ENCODE results near the gene ASXL1. TPM values are rescaled to one million over a fixed set of nuclear protein-coding genes. Genes with fewer than 3 reads are reported as not detected.

ASXL1 gene
- polyA plus RNA-seq, 4 donors: 16.8 to 66.8 (median 20.6) TPM

GRCh38 chr20:32360333-32360634, 2.2 kb downstream of the ASXL1 start:
- H3K36me3 ChIP-seq (ENCODE audit: control insufficient read depth in 3 of 3, insufficient read depth in 2 of 3, low read depth in 1 of 3, low read length in 3 of 3): peaks cover 0 to 9% (median 0%) of the 10 kb centered on the region in 3 donors
- peak overlapping the region in 2 of 3 donors; percentile 78 to 84 for H3K4me3 ChIP-seq (ENCODE audit: low read depth in 1 of 3, low read length in 3 of 3)
- WGBS, 3 donors: 6 to 21% (median 9%) methylated on average over 5 of the region's 5 CpGs
- H3K4me1 ChIP-seq (ENCODE audit: control insufficient read depth in 3 of 3, insufficient read depth in 2 of 3, low read depth in 1 of 3, low read length in 2 of 3): peaks cover 8 to 17% (median 12%) of the 10 kb centered on the region in 3 donors
- H3K27me3 ChIP-seq (ENCODE audit: control insufficient read depth in 3 of 3, insufficient read depth in 3 of 3, low read length in 3 of 3): no peaks in the 10 kb centered on the region
- DNase-seq: no peak
- no peaks in the 10 kb centered on the region for H3K9me3 ChIP-seq (ENCODE audit: control insufficient read depth in 2 of 2, insufficient read depth in 1 of 2, low read depth in 1 of 2, low read length in 1 of 2)
- FAIRE-seq: no peak
- H3K27ac ChIP-seq (ENCODE audit: low read depth in 1 of 3, low read length in 2 of 3): peak overlapping the region in 1 of 3 donors; percentile 7

DNA sequence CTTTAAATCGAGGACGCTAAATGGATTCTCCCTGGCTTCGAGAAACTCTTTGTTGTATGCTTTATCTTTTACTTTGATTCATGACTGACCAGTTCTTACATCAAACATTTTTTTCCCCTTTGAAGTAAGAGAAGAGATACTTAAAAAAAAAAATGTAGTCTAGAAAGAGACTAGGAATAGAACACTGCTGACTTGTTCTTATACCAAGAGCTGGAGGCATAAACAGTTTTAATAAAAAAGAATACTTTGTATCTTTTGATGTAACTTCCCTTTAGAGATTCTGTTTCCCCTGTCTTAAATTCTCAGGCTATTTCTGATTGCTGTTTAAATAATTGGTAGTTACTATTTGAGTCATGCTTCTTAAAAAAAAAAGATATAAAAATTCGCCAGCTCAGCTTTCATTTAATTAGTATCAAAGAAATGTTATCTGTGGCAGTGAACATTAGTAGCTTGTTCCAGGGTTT, 4.8 kb downstream of the ASXL1 start:
- FAIRE-seq: no peak
- DNase-seq: no peak
- Histone ChIP-seq H3K27ac (ENCODE audit: low read depth in 1 of 3, low read length in 2 of 3) (no peak overlapping the region), H3K9me3 (ENCODE audit: control insufficient read depth in 2 of 2, insufficient read depth in 1 of 2, low read depth in 1 of 2, low read length in 1 of 2) (no peaks in the 10 kb centered on the region), H3K27me3 (ENCODE audit: control insufficient read depth in 3 of 3, insufficient read depth in 3 of 3, low read length in 3 of 3) (no peaks in the 10 kb centered on the region), H3K4me1 (ENCODE audit: control insufficient read depth in 3 of 3, insufficient read depth in 2 of 3, low read depth in 1 of 3, low read length in 2 of 3) (peaks cover 9 to 11% (median 11%) of the 10 kb centered on the region in 3 donors), H3K4me3 (ENCODE audit: low read depth in 1 of 3, low read length in 3 of 3) (no peak overlapping the region), H3K36me3 (ENCODE audit: control insufficient read depth in 3 of 3, insufficient read depth in 2 of 3, low read depth in 1 of 3, low read length in 3 of 3) (peaks cover 0 to 12% (median 0%) of the 10 kb centered on the region in 3 donors)
- 14 to 20% (median 19%) methylated on average over 4 of the region's 4 CpGs for WGBS, 3 donors

- no peak for DNase-seq
- Histone ChIP-seq H3K9me3 (ENCODE audit: control insufficient read depth in 2 of 2, insufficient read depth in 1 of 2, low read depth in 1 of 2, low read length in 1 of 2) (no peaks in the 10 kb centered on the region), H3K27me3 (ENCODE audit: control insufficient read depth in 3 of 3, insufficient read depth in 3 of 3, low read length in 3 of 3) (no peaks in the 10 kb centered on the region), H3K36me3 (ENCODE audit: control insufficient read depth in 3 of 3, insufficient read depth in 2 of 3, low read depth in 1 of 3, low read length in 3 of 3) (peaks cover 0 to 12% (median 2%) of the 10 kb centered on the region in 3 donors), H3K4me1 (ENCODE audit: control insufficient read depth in 3 of 3, insufficient read depth in 2 of 3, low read depth in 1 of 3, low read length in 2 of 3) (peaks cover 9 to 12% (median 11%) of the 10 kb centered on the region in 3 donors), H3K27ac (ENCODE audit: low read depth in 1 of 3, low read length in 2 of 3) (no peak overlapping the region), H3K4me3 (ENCODE audit: low read depth in 1 of 3, low read length in 3 of 3) (no peak overlapping the region)
- FAIRE-seq: no peak
- WGBS, 3 donors: 38 to 53% (median 43%) methylated on average over 2 of the region's 2 CpGs
Measured at GRCh38 chr20:32363492-32363891, 5.4 kb downstream of the ASXL1 start.

GRCh38 chr20:32364554-32365208, 6.5 kb downstream of the ASXL1 start:
- peaks cover 9 to 16% (median 11%) of the 10 kb centered on the region in 3 donors for H3K4me1 ChIP-seq (ENCODE audit: control insufficient read depth in 3 of 3, insufficient read depth in 2 of 3, low read depth in 1 of 3, low read length in 2 of 3)
- no peaks in the 10 kb centered on the region for H3K9me3 ChIP-seq (ENCODE audit: control insufficient read depth in 2 of 2, insufficient read depth in 1 of 2, low read depth in 1 of 2, low read length in 1 of 2)
- no peaks in the 10 kb centered on the region for H3K27me3 ChIP-seq (ENCODE audit: control insufficient read depth in 3 of 3, insufficient read depth in 3 of 3, low read length in 3 of 3)
- WGBS, 3 donors: 75 to 78% (median 77%) methylated on average over 7 of the region's 7 CpGs
- H3K27ac ChIP-seq (ENCODE audit: low read depth in 1 of 3, low read length in 2 of 3): no peak overlapping the region
- H3K36me3 ChIP-seq (ENCODE audit: control insufficient read depth in 3 of 3, insufficient read depth in 2 of 3, low read depth in 1 of 3, low read length in 3 of 3): peaks cover 1 to 19% (median 2%) of the 10 kb centered on the region in 3 donors
- FAIRE-seq (no peak), DNase-seq (no peak)
- H3K4me3 ChIP-seq (ENCODE audit: low read depth in 1 of 3, low read length in 3 of 3): no peak overlapping the region

DNA sequence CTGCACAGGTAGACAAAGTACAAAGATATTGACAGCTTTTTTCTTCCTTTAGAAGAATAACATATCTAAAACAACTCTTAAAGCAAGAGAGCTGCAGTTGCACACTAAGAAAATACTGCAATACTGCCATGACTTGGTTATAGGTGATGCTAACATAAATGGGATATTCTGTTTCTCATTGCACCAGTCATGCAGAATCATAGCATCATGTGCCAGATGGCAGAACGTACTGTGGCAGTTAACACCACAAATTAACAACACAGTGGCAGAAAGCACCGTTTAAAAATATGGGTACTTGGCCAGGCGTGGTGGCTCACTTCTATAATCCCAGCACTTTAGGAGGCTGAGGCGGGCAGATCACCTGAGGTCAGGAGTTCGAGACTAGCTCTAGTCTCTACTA, 7.4 kb downstream of the ASXL1 start:
- H3K27me3 ChIP-seq (ENCODE audit: control insufficient read depth in 3 of 3, insufficient read depth in 3 of 3, low read length in 3 of 3): no peaks in the 10 kb centered on the region
- H3K27ac ChIP-seq (ENCODE audit: low read depth in 1 of 3, low read length in 2 of 3): peak overlapping the region in 1 of 3 donors; percentile 21
- no peak for DNase-seq
- peaks cover 6 to 12% (median 9%) of the 10 kb centered on the region in 3 donors for H3K4me1 ChIP-seq (ENCODE audit: control insufficient read depth in 3 of 3, insufficient read depth in 2 of 3, low read depth in 1 of 3, low read length in 2 of 3)
- no peaks in the 10 kb centered on the region for H3K9me3 ChIP-seq (ENCODE audit: control insufficient read depth in 2 of 2, insufficient read depth in 1 of 2, low read depth in 1 of 2, low read length in 1 of 2)
- WGBS, 3 donors: 65 to 68% (median 67%) methylated on average over 5 of the region's 5 CpGs
- peaks cover 2 to 21% (median 2%) of the 10 kb centered on the region in 3 donors for H3K36me3 ChIP-seq (ENCODE audit: control insufficient read depth in 3 of 3, insufficient read depth in 2 of 3, low read depth in 1 of 3, low read length in 3 of 3)
- no peak overlapping the region for H3K4me3 ChIP-seq (ENCODE audit: low read depth in 1 of 3, low read length in 3 of 3)
- FAIRE-seq: no peak

DNA sequence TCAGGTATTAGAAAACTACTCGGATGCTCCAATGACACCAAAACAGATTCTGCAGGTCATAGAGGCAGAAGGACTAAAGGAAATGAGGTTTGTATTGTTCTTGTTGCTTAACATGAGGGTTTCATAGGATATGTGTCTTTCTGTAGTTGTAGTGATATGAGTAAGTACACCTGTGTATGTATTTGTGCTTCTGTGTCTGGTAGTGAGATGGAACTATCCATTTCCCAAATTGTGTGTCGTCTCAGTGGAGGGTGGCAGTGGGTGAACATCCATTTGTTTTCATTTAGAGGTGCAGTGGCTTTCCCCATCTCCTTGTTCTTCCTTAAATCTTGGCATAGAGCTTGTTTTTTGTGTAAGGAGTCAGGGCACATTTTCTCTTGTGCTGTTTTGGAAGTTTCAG, 8.2 kb downstream of the ASXL1 start:
- no peaks in the 10 kb centered on the region for H3K9me3 ChIP-seq (ENCODE audit: control insufficient read depth in 2 of 2, insufficient read depth in 1 of 2, low read depth in 1 of 2, low read length in 1 of 2)
- DNase-seq: no peak
- no peak for FAIRE-seq
- peaks cover 3 to 12% (median 6%) of the 10 kb centered on the region in 3 donors for H3K4me1 ChIP-seq (ENCODE audit: control insufficient read depth in 3 of 3, insufficient read depth in 2 of 3, low read depth in 1 of 3, low read length in 2 of 3)
- peaks cover 2 to 22% (median 2%) of the 10 kb centered on the region in 3 donors for H3K36me3 ChIP-seq (ENCODE audit: control insufficient read depth in 3 of 3, insufficient read depth in 2 of 3, low read depth in 1 of 3, low read length in 3 of 3)
- WGBS, 3 donors: 76 to 92% (median 77%) methylated on average over 2 of the region's 2 CpGs
- no peak overlapping the region for H3K27ac ChIP-seq (ENCODE audit: low read depth in 1 of 3, low read length in 2 of 3)
- no peak overlapping the region for H3K4me3 ChIP-seq (ENCODE audit: low read depth in 1 of 3, low read length in 3 of 3)
- no peaks in the 10 kb centered on the region for H3K27me3 ChIP-seq (ENCODE audit: control insufficient read depth in 3 of 3, insufficient read depth in 3 of 3, low read length in 3 of 3)

- H3K27me3 ChIP-seq (ENCODE audit: control insufficient read depth in 3 of 3, insufficient read depth in 3 of 3, low read length in 3 of 3): no peaks in the 10 kb centered on the region
- H3K27ac ChIP-seq (ENCODE audit: low read depth in 1 of 3, low read length in 2 of 3): no peak overlapping the region
- H3K4me3 ChIP-seq (ENCODE audit: low read depth in 1 of 3, low read length in 3 of 3): no peak overlapping the region
- no peak for FAIRE-seq
- DNase-seq: no peak
- peaks cover 2 to 34% (median 3%) of the 10 kb centered on the region in 3 donors for H3K36me3 ChIP-seq (ENCODE audit: control insufficient read depth in 3 of 3, insufficient read depth in 2 of 3, low read depth in 1 of 3, low read length in 3 of 3)
- H3K9me3 ChIP-seq (ENCODE audit: control insufficient read depth in 2 of 2, insufficient read depth in 1 of 2, low read depth in 1 of 2, low read length in 1 of 2): no peaks in the 10 kb centered on the region
- H3K4me1 ChIP-seq (ENCODE audit: control insufficient read depth in 3 of 3, insufficient read depth in 2 of 3, low read depth in 1 of 3, low read length in 2 of 3): peaks cover 3 to 12% (median 4%) of the 10 kb centered on the region in 3 donors
Measured at GRCh38 chr20:32368323-32368722, 10.2 kb downstream of the ASXL1 start.

- Histone ChIP-seq H3K4me3 (ENCODE audit: low read depth in 1 of 3, low read length in 3 of 3) (no peak overlapping the region), H3K36me3 (ENCODE audit: control insufficient read depth in 3 of 3, insufficient read depth in 2 of 3, low read depth in 1 of 3, low read length in 3 of 3) (peaks cover 2 to 39% (median 4%) of the 10 kb centered on the region in 3 donors), H3K4me1 (ENCODE audit: control insufficient read depth in 3 of 3, insufficient read depth in 2 of 3, low read depth in 1 of 3, low read length in 2 of 3) (peaks cover 0 to 8% (median 3%) of the 10 kb centered on the region in 3 donors), H3K27me3 (ENCODE audit: control insufficient read depth in 3 of 3, insufficient read depth in 3 of 3, low read length in 3 of 3) (no peaks in the 10 kb centered on the region), H3K9me3 (ENCODE audit: control insufficient read depth in 2 of 2, insufficient read depth in 1 of 2, low read depth in 1 of 2, low read length in 1 of 2) (no peaks in the 10 kb centered on the region), H3K27ac (ENCODE audit: low read depth in 1 of 3, low read length in 2 of 3) (peak overlapping the region in 2 of 3 donors; percentile 10 to 31)
- WGBS, 3 donors: 76 to 90% (median 80%) methylated on average over 6 of the region's 6 CpGs
- no peak for FAIRE-seq
- DNase-seq: peak in 1 of 2 donors; percentile 31
Measured at GRCh38 chr20:32368925-32369324, 10.8 kb downstream of the ASXL1 start.

GRCh38 chr20:32370897-32371296, 12.8 kb downstream of the ASXL1 start:
- H3K27ac ChIP-seq (ENCODE audit: low read depth in 1 of 3, low read length in 2 of 3): no peak overlapping the region
- no peak overlapping the region for H3K4me3 ChIP-seq (ENCODE audit: low read depth in 1 of 3, low read length in 3 of 3)
- peaks cover 0 to 8% (median 3%) of the 10 kb centered on the region in 3 donors for H3K4me1 ChIP-seq (ENCODE audit: control insufficient read depth in 3 of 3, insufficient read depth in 2 of 3, low read depth in 1 of 3, low read length in 2 of 3)
- H3K9me3 ChIP-seq (ENCODE audit: control insufficient read depth in 2 of 2, insufficient read depth in 1 of 2, low read depth in 1 of 2, low read length in 1 of 2): no peaks in the 10 kb centered on the region
- WGBS, 3 donors: 92 to 98% (median 96%) methylated on average over 2 of the region's 2 CpGs
- FAIRE-seq (no peak), DNase-seq (no peak)
- no peaks in the 10 kb centered on the region for H3K27me3 ChIP-seq (ENCODE audit: control insufficient read depth in 3 of 3, insufficient read depth in 3 of 3, low read length in 3 of 3)
- peaks cover 5 to 51% (median 7%) of the 10 kb centered on the region in 3 donors for H3K36me3 ChIP-seq (ENCODE audit: control insufficient read depth in 3 of 3, insufficient read depth in 2 of 3, low read depth in 1 of 3, low read length in 3 of 3)
